SIG-M5 treated with dmso at 0.1 percent for 504 hours (cell line): ENCODE measurements around the gene KIF3B.
A peak's percentile ranks its signal among the peaks of the same experiment; 100 is the strongest.

Experiments used
- DNase-seq: peaks from one replicate; lab custom pipeline; 2025; ENCODE audit not compliant: unreplicated experiment; lab: John Stamatoyannopoulos, UW

Gene KIF3B

GRCh38 chr20:32277361-32278198 is at the start of gene KIF3B:
KIF3B (plus strand) TSS chr20:32277651; CDS start chr20:32309778, 32,127 bp downstream.
- DNase-seq, result peak; percentile 93

- DNase-seq, result peak; percentile 95
Observed at GRCh38 chr20:32227744-32228688, 49.4 kb upstream of the KIF3B start.

DNA sequence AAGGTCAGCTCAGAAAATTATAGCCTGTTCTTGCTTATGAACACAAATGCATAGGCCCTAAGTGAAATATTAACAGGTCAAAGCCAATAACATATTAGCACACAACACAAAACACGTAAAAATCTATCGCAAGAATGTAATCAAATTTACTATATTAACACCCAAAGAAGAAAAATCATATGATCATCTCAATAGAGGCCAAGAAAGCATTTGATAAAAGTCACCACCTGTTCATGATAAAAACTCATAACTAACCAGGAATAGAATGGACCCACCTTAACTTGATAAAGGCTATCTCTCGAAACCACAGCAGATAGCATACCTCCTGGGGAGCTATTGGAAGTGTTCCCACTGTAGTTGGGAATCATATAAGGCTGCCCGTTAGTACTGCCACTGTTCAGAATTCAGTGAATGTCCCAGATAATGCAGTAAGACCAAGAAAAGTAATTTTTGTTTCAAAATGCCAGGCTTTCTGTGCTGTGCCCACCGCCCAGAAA is 48.2 kb upstream of the KIF3B start:
- DNase-seq, result no peak

- no peak for DNase-seq
Observed at GRCh38 chr20:32230707-32231106, 46.7 kb upstream of the KIF3B start.

- no peak for DNase-seq
Observed at GRCh38 chr20:32231245-32231644, 46.2 kb upstream of the KIF3B start.

DNA sequence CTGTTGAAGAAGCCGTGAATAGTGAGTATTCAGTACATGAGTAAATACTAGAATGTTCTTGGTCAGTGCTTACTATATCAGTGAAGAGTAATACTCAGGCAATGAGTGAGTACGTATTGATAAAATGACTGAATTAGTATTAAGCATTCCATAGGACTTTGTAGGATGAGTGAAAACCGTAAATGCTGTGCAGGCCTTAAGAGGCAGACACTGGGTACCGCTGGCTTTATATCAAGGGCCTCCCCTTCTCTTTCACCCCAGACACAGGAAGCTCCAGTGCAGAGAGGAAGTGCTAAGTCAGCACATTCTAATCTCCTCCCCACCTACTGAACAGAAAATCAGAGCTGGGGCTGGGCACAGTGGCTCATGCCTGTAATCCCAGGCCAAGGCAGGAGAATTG is 45.6 kb upstream of the KIF3B start:
- no peak for DNase-seq

DNA sequence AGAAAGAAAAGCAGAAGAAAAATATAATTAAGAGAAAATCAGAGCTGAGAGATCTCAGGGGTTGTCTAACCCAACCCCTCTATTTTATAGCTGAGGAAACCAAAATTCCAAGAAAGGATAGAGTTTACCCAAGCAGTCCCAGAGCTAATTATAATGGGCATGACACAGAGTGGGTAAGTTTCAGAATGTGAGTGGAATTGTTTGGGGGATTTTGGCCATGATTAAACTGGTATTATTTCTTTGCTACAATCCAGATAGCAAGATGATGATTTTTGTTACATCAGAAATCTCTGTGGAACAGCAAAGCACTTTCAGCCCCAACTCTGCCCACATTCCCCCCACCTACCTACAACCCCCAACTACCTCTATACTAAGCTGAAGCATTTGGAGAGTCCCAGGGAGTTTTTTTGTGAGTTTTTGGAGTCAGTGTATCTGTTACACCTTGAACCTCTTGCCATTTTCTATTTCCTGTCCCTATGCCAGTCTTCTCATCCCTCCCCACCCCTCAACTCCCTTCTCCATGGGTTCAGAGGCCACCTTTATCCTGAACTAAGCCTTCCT is 45.0 kb upstream of the KIF3B start:
- no peak for DNase-seq

- no peak for DNase-seq
Observed at GRCh38 chr20:32233286-32233685, 44.2 kb upstream of the KIF3B start.

- no peak for DNase-seq
Observed at GRCh38 chr20:32234135-32234808, 43.2 kb upstream of the KIF3B start.

DNA sequence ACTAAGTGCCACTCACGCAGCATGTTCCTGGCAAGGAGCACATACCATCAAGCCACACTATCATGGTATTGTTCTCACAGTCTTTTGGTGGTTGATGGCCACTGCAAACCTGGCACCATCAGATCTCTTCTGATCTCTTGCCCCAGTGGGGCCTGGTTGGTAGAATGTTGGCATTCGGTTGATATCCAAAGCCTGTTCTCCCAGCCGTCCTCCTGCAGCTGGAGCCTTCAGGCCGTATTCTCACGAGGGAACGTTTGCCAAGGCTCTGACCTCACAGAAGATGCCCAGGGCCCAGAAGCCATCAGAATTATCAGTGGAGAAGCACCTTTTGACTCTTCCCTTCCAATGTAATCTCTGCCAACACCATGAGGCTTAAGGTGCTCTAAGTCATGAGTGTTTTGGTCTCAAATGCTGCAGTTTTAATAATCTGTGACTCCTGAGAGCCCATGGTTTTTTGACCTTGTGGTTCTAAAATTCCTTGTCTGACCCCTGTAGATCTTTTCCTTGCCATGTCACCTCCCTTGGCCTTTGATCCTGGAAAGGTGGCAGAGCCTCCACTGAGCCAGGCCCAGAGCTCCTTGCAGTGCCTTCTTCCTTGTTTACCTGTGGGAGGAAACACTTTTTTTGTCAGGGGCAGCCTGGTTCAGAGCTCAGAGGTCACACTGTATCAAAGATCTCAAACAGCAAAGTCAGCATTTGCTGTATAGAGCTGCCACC is 42.0 kb upstream of the KIF3B start:
- DNase-seq, result no peak

DNA sequence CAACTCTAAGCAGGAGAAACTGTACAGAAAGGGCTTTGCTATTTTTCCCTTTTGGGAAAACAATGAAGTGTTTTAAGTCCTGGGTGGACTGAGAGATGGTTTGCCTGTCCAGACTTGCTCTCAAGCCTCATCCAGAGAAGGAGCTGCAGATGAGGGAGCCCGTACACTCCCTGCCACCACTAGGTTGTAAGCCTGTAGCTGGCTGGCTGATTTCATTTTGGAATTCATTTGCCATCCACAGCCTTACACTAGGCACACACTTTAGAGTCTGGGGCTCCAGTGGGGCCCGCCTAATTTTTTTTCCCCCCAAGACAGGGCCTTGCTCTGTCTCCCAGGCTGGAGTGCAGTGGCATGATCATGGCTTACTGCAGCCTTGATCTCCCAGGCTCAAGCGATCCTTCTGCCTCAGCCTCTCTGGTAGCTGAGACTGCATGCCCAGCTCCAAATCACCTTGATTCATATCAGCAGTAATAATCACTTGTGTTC is 41.4 kb upstream of the KIF3B start:
- DNase-seq, result no peak

DNA sequence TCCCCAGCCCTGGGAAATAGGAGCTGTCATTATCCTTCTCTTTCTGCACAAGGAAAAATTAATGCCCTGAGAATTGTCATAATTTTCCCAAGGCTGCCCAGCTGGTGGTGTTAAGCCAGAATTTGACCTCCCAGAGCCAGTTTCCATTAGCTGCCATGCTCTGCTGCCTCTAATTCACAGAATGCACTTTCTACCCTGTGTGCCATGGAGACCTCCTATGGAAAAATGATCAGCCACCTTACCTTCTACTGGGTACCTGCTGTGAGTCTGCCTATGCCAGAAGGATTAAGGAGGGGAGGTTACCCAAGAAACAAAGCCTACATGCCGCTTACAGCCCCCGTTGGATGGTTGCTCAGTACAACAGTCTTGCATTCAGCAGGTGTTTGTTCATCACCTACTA is 40.6 kb upstream of the KIF3B start:
- no peak for DNase-seq

DNA sequence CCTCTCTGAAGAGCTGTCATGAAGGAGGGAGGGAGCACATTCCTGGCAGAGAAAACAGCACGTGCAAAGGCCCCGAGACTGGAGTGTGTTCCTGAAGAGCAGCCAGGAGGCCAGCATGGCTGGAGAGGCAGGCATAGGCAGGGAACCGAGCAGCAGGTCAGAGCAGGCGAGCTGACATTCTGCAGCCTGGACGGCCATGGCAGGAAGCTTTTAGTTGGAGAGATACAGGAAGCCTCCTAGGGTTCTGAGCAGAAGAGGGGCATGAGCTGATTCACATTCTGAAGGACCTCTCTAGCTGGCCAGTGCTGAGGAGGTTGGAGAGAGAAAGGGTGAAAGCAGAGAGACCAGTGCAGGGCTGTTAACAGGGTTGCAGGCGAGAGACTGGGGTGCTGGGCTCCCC is 40.0 kb upstream of the KIF3B start:
- no peak for DNase-seq

DNA sequence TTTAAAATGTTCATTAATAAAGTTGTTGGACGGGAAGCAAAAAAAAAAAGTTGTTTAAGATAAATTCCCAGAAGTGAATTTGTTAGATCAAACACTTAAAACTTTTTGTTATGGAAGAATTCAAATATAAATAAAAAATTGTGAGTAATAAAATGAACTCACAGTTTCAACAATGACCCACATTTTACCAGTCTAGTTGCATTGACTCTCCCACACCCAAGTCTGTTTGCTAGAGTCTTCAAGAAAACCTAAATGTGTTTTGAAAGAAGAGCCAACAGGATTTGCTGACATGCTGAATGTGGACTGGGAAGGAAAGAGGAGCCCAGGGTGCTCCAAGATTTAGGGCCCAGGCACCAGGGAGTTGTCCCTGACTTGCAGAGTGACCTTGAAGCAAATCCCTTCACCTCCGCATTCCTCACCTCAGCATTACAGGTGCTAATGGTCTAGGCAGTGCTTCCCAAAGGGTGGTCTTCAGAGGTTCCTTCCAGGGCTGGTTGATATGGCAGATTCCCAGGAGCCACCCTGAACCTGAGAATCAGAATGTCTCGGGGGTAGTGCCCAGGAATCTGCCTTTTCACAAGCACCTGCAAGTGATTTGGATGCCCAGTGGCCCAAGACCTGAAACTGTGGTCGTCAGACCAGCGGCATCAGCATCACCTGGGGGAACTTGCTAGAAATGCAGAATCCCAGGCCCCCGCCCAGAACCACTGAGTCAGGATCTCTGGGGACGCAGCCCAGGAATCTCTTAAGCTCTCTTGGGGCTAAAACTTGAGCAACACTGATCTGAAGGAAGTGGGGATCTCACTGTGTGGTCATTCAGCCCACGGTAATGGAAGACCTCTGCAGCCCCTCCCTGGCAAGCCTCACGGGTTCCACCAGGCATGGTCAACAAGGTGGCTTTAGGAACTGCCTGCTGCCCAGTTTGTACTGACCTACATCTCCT is 38.7 kb upstream of the KIF3B start:
- DNase-seq, result no peak

GRCh38 chr20:32240205-32240604 is 37.2 kb upstream of the KIF3B start:
- DNase-seq, result no peak

DNA sequence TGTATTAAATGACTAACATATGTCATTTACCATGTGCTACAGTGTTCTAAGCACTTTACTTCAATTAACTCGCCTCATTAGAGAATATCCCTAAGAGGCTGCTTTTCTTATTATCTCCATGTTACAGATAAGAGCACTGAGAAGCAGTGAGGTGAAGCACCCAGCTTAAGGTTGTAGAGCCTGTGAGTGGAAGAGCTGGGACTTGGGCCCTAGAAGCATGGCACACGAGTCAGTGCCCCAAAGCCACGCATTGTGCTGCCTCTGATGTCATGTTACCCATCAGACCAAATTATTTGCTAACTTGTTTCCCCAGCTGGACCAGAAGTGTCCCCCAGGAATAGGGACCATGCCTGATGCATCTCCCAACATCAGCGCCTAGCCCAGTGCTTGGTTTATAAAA is 35.6 kb upstream of the KIF3B start:
- DNase-seq, result no peak

- no peak for DNase-seq
Observed at GRCh38 chr20:32244150-32244823, 33.2 kb upstream of the KIF3B start.

DNA sequence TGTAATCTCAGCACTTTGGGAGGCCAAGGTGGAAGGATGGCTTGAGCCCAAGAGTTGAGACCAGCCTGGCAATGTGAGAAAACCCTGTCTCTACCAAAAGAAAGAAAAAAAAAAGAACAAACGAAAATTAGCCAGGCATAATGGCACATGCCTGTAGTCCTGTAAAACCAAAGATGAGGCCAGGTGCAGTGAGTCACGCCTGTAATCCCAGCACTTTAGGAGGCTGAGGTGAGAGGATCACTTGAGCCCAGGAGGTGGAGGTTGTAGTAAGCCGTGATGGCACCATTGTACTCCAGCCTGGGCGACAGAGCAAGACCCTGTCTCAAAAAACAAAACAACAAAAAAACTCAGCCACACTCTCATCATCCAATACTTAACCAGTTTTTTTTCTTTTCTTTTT is 32.5 kb upstream of the KIF3B start:
- no peak for DNase-seq
